HG02884 (cell line): ENCODE measurements around the gene CSNK2A3.

Source experiments
- ATAC-seq: cut with Tn5 transposase; IDR thresholded peaks from one replicate; pipeline ENCODE4 v1.9.1; 2021; ENCODE audit warnings: mild to moderate bottlenecking, moderate library complexity; ENCODE audit not compliant: unreplicated experiment

CSNK2A3 gene

DNA sequence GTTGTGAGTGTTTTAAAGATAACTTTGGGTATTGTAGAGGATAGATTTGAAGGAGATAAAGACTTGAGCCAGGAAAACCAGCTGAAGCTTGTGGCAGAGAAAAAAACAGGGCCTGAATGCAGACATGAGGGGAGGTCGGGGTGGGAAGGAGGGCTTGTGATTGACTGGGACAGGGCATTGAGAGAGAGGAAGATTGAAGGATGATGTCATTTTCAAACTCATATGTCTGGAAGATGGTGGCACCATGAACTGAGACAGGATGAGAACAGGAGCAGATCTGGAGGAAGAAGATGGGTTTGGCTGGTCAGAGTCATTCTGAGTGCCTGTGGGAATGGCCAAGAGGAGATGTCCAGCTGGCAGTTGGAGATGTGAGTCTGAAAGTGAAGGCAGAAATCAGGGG lies 14.7 kb downstream of the CSNK2A3 start:
- no peak for ATAC-seq

DNA sequence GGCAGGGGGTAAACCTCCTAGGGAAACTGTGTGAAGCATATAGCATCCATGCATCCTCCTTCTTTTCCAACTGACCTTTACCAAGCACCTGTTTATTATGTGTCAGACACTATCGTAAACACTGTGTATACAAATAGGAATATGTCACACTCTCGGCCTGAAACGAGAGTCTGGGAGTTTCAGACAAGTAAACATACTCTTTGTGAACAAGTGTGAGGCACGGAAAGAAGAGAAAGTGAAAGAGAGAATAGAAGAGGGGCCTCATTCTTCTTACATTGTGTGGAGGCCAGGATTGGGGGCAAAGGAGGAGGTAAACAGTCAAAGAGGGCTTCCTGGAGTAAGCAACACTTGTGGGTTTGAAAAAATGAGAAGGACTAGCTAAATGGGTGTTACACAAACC lies 16.4 kb downstream of the CSNK2A3 start:
- no peak for ATAC-seq

DNA sequence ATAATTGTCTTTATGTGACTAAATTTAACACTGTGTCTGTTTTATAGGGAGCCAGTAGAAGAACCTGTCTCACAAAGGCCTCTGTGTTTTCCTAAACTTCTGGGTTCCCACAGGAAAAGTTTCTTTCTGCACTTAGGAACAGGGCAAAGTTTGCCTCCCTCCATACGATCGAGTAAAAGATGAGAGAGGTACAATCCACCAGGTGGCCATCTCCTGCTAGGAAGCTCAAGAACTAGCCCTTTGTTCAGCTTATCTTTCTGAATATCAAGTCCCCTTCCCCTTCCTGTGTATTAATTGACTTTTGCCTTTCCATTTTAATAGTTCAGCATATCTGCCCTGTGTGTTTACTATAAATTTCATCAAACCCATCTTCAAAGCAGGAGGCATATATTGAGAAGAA lies 18.0 kb downstream of the CSNK2A3 start:
- ATAC-seq: no peak

DNA sequence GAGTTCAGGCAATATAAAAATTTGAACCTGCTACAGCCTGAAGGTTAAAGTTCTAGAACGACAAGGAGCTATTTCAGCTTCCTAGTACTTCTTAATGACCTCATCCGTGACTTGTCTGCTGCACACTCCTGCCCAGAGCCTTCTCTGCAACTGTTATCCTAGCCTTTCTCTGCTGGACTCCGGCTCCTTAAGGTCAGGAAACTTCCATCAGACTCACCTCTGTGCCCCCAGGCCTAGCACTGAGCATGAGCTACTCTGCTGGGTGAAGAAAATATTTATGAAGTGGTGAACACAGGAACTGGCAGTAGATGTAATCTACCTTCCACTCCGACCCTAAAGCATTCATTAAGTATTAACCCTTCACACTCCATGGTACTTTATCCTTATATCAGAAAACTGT lies 18.4 kb downstream of the CSNK2A3 start:
- ATAC-seq: no peak

DNA sequence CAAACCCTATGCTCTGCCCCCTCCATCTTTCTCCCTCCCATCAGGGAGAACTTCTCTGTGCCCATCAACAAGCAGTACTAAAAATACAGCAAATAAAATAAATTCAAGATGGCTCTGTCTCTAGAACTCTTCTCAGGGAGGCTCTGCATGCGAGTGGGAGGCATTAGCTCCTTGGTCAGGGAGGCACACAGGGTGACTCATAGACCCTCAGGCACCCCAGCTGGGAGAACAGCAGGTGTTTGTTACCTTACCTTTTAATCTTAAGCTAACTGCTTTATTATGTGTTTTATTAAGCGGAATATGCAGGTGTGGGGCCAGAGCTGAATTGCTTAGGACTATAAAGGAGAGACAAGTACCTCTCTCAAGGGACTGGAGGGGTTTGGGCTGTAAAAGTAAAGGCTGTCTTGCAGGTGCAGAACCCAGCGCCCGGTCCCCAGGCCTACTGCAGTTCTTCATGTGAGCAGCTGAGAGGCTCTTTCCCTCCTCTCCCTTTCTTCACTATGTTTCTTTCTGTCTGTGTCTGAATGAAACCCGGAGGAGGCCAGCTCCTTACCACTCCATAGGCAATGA lies 20.8 kb downstream of the CSNK2A3 start:
- ATAC-seq: no peak

DNA sequence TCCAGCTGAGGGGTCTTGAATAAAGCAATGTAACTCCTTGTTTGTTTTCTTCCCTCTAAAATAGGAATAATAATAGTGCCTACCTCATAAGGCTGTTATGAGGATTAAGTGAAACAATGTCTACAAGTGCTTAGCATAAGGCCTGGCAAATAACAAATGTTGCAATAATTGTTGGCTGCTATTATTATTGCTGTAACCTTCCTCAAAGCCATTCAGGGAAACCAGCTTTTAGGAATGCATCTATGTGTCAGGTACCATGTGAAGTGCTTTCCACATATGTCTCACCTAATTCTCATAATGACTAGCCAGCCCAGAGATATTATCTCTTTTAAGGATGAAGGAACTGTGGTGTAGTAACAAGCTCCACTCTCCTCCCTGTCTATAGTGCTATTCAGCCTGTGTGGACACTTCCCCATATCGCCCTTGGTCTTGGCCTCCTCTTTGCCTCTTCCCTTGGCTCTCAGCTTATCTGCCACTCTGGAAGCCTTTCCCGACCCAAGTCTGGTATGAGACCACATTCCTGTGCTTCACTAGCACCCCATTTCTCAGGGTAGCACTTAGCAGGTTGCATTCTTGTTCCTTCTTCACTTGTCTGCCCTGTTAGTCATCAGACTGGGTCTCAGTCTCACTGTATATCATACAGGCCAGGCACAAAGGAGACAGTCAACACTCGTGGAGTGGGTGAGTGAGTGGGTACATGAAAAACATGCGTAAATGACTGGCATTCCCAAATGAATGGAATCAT lies 23.8 kb downstream of the CSNK2A3 start:
- no peak for ATAC-seq

DNA sequence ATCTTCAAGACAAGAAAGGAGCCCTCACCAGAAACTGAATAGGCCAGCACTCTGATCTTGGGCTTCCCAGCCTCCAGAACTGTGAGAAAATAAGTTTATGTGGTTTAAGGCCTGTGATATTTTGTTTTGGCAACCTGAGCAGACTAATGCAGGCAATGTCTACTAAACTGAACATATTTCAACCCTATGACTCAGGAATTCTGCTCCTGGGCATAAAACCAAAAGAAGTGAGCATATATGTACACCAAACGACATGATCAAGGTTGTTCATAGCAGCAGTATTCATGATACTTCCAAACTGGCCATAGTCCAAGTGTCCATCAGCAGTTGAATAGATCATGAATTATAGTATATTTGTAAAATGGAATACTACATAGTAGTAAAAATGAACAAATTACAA lies 29.0 kb downstream of the CSNK2A3 start:
- ATAC-seq: no peak

DNA sequence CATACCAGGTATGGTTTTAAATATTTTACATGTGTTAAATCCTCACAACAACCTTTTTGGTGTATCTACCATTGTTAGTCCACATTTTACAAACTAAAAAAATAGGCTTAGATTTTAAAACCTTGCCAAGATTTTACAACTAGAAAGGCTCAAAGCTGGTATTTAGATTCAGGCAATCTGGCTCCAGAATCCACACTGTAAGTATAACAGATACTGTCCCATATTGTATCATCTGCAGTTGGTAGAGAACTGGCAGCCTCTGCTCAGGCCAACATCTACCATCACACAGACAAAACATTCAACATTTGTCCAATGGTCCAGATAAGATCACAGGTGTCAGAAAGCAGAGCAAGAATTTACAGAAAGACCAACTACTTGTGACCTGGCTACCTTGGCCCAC lies 30.9 kb downstream of the CSNK2A3 start:
- ATAC-seq: no peak

DNA sequence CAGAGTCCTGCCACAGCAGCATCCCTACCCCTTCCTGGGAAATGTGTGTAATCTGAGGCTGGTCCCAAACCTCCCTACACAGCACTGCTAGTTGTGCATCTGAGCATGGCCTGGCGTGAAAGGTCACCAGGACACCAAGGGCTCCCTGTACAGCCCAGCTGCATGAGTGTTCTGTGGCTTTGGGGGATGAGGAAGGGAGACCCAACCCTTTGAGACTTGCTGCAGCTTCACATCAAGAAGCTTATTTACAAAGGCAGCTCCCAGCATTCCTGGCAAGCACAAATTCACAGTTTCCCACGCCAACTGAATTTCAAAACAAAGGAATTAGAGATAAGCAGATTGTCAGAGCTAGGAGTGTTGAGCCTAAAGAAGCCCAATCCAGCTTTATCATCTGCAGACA lies 32.2 kb downstream of the CSNK2A3 start:
- ATAC-seq: no peak

DNA sequence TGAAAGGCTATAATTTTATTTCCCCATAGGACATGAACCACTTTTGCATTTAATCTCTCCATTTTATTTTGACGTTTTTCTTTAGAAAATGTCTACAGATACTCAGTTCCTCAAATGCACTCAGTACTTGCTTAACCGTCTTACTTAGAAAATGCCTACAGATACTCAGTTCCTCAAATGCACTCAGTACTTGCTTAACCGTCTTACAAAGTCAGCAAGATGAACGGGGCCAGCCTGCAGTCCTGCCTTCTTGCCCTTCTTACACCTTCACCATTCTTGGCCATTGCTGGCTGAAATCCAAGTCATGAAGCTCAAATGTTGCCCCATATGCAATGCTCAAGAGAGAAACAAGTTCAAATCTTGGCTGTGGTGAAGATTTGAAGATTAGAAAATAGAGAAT lies 34.1 kb downstream of the CSNK2A3 start:
- peak; percentile 93 for ATAC-seq

DNA sequence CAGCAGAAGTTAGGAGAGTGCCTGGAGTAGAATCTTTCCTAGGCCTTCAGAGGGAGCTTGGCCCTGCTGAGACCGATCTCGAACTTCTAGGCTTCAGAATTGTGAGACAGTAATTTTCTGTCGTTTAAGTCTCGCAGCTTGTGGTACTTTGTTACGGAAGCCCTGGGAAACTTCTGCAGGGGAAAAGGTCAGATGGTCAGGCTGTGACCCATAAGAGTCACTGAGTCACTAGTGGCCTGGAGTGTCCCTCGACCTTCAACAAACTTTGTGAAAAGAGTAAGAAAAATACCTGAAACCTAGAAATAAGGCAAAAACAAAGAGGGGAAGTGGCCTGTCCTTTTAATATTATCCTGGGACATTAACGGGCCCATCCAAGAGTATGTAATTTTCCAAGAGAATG lies 34.6 kb downstream of the CSNK2A3 start:
- ATAC-seq: no peak

DNA sequence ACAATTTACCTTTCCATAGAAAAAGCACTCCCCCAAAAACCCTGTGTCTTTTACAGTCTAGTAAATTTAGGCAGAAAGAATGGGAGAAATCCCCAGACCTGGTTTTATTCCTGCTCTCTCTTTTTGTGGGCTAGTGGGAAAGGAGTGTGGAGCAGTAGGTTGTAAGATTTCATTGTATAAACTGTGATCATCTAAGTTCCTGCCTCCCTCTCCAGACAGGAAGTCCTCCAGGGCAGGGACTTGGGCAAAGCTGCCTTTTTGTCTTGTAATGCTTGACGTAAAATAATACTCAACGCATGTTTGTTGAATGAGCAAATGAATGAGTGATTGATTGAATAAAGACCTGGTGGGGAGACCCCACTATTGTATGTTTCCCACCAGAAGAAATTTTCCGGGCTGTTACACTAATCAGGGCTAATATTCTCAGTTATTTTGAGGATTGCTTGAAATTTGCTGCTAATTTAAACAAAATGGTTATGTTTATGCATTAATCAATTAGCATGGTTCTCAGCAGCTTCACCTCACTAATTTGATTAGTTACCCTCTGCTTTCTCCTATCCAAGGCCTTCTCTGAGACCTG lies 36.3 kb downstream of the CSNK2A3 start:
- no peak for ATAC-seq

DNA sequence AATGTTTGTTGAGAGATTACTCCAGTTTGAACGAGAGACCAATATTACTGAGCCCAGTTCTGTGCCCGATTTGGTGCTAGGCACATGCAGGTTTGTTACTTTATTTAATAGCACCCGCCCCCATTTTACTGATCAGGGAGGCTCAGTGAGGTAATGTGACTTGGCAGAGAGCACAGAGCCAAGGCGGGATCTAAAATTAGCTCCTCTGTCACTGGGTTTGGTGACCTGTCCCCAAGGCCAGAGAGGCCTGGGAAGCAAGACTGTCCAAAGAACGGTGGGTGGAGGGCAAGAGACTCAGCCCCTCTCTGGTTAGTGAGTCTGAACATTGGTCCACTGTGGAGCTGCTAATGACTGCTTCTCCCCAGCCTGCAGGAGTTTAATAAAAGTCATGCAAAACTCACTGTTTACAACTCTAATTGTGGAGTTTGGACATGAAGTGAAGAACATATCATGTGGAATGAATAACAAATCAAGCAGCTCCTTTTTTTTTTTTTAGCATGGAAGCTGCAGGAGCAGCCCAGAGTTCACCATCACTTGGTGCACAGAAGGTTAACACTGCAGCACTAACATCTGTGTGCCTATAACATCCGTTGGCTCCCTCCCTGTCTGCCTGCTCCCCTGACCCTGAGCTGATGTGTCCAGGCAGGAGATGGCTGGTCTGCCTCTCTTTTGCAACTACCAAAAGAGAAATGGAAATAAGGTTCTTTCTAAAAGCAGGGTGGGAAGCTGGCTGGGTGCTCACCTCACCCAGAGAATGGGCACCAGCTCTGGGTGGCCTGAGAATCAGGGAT lies 39.0 kb downstream of the CSNK2A3 start:
- no peak for ATAC-seq

DNA sequence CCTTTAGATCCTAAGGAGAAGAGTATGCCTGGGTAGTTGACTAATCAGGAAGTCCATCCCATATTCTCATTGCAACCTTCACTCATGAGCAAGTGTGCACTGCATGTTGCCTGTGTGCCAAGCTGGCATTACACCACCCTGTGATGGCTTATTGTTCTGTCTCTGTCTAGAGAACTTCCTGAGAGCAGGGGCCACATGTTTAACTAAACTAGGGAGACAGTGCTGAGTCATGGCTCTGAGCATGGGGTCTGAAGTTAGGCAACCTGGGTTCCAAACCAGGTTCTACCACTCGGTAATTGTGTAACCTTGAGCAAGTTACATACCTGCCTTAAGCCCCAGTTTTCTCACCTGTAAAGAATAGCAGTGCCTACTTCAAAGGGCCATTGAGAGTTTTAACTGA lies 39.6 kb downstream of the CSNK2A3 start:
- ATAC-seq: no peak

DNA sequence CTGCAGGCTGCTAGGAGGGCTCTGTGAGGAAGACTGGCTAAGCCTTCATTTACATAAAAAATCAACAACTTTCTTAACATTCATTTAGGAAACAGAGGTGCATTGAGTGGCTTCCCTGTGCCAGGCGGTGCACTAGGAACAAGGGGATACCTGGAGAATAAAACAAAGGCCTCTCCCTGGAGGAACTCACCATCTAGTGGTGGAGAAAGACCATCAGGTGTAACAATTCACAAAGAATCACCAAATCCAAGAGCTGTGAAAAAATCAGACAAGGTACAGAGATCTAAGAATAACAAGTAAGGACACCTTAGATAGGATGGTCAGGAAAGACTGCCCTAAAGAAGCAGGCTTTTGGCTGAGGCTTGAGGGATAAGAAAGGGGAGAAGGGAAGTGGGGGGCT lies 40.3 kb downstream of the CSNK2A3 start:
- no peak for ATAC-seq

DNA sequence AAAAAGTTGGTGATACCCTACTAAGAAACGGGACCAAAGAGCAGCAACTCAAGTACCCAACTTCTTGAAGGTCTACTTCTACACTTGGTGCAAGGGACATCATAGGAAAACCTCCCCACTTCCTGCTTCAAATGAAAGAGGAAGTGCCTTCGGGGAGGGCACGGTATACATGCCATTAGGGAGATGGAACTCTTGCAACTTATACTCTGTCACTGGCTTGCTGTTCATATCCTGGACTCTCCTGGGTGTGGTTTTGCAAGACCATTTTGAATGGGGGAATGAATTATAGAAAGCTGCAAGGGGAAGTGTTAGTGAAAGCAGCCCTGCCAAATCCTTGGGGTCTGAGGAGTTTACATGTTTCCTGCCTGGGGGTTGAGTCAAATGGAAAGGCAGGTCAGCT lies 41.9 kb downstream of the CSNK2A3 start:
- no peak for ATAC-seq

DNA sequence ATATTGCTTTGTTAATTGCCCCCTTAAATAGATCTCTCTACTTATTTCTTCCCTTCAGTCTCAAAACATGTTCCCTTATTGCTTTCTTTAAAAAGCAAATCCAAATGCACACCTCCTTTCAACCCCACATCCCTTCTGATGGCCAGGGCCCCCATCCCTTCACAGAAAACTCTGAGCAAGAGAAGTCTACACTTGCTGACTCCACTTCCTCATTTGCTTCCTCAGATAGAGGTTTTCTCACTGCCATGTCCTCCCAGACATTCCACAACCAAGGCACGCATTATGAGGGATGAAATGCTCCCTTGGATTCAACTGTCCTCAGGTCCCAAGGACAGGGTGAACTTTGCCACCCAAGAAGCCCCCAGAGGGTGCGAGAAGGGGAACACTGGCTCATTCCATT lies 43.1 kb downstream of the CSNK2A3 start:
- no peak for ATAC-seq

DNA sequence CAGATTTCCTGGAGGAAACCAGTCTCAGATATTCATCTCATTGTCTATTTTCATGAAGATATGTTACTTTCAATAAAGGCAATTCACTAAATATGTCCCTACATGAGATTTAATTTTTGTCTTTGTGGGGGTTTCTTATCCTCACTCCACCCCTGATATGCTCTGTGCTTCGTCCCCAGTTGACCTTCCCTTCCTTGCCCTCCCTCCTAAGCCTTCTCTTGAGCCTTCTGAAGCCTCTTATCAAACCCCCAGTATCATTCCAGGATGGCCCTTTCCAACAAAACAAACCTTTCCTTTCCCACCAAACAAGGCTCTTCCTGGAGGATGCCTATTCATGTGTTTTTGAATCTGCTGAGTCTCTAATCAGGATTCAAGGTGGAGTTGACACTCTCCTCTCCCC lies 44.8 kb downstream of the CSNK2A3 start:
- ATAC-seq: no peak

DNA sequence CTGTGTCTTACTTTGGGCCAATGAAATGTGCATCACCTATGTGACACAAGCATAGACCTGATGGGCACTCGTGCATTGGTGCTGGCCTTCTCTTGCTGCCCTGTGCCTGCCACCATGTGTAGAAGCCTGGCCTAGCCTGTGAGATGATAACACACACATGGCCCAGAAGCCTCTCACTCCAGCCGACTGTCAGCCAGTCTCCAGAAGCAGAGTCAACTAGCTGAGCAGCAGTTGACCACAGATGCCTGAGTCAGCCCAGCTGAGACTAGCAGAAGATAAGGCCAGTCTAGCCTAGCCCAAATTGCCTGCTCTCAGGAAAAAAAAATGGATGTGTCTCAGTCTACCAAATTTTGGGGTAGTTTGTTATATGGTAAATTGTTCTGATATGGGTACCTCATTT lies 46.2 kb downstream of the CSNK2A3 start:
- no peak for ATAC-seq

DNA sequence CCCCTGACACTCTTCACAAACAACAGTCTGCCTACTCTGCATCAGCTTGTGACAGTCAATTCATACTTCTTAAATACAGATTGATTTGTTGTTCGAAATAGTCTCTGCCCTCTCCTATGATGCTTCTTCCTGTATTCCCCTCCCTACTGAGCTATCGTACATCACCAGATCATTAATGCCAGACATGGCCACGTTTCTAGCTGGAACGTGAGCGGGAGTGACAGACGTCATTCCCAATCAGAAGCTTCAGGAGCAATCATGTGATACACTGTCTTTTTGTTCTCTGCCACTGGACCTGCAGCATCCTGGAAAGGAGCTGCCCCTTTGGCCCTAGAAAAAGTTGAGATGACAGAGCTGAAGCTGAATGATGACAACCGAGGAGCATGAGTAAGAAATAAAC lies 48.5 kb downstream of the CSNK2A3 start:
- ATAC-seq: no peak

DNA sequence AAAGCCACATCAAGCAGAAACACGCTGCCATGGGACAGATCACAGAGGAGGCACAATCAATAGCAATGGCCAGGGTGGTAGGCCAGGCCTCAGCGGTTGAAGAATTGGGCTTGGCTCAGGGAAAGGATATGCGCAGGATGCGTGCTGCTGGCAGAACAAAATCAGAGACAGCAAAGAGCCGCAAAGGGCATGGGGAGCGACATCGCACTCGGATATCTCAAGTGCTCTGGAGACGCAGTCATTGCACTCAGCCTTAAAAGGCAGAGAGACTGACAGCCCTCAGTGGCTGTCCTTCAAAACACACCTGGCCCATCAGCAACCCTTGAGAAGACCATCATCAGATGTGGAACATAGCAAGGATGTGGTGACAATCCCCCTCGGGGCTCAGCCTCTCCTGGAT lies 50.5 kb downstream of the CSNK2A3 start:
- no peak for ATAC-seq
